Measurements from ENCODE around the gene KRT222. TPM values are rescaled to one million over a fixed set of nuclear protein-coding genes. Genes with fewer than 3 reads are reported as not detected.
A peak's percentile ranks its signal among the peaks of the same experiment; 100 is the strongest.

KRT222 gene
- total RNA-seq (2021) (not detected in 2 replicates), Bru-seq, nascent RNA (not detected), BruChase-seq, experiment 1, labeled RNA remaining after a 2-hour chase (not detected), BruChase-seq, experiment 2, labeled RNA remaining after a 6-hour chase (percentile 21 among the genes with signal in this experiment)
- long read RNA-seq: 0 reads

DNA sequence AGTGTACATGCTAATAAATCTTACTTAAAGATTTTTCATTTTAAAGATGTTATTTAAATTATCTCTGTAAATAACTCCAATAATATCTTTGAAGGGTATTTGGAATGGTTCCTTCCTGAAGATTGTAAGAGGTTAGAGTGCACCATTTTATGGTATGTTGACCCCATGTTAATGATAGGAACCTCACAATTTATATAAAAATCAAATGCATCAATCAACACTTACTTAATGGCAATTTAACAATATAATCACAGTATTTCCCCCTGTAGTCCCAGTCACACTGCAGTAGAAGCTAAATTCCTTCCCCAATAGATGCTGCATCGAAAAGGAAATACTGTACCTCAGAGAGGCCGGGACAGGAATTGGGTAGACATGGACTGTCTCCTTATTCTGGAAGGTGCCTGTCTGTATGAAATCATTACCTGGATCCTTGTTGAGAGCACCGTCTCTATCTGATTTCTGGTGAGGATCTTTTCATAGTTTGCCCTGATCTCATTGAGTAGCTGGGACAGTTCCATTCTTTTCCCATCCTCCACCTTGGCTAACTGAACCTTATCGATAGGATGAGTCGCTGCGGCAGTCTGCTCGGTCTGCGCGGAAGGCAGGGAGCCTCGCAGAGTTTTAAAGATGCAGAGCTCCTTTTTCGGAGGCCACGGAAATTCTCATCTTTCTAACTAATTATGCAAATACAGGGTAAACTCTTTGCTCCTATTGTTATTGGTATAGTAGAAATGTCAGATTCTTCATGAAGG lies at the start of gene KRT222:
Gene KRT222 (minus strand): TSS at position 596 of the 752 bp plus-strand sequence. CDS start 78 bp downstream, at position 518.
- H3K4me3 ChIP-seq (ENCODE audit: low read depth, low read length, poor library complexity, severe bottlenecking): no peak within 1 kb of the TSS
- ChIA-PET POLR2A (ENCODE audit: low non-redundant PET) (no interaction called here), CTCF (no interaction called here)
- no peaks in the 10 kb centered on the region for H3K36me3 ChIP-seq (ENCODE audit: insufficient read depth, low read length, poor library complexity, severe bottlenecking)
- intact Hi-C loops (cut with micrococcal nuclease; ENCODE audit: unreplicated experiment): no loop called here
- H3K4me1 ChIP-seq (ENCODE audit: insufficient read depth, low read length, poor library complexity, severe bottlenecking): no peaks in the 10 kb centered on the region
- BruUV-seq (replicated peaks): no TSS peak
- H3K27ac ChIP-seq (ENCODE audit: low read depth, low read length, poor library complexity, severe bottlenecking): no peak within 1 kb of the TSS
- TF ChIP-seq CTCF (conservative IDR thresholded peaks at IDR 0.05; ENCODE audit: low read depth, low read length): no peak
- no peak for DNase-seq (ENCODE audit: low spot score)
- H3K9me3 ChIP-seq (ENCODE audit: low read depth, low read length, poor library complexity, severe bottlenecking): no peaks in the 10 kb centered on the region
- no peaks in the 10 kb centered on the region for H3K27me3 ChIP-seq (replicated peaks; ENCODE audit: insufficient read depth, low read depth, low read length, poor library complexity)

DNA sequence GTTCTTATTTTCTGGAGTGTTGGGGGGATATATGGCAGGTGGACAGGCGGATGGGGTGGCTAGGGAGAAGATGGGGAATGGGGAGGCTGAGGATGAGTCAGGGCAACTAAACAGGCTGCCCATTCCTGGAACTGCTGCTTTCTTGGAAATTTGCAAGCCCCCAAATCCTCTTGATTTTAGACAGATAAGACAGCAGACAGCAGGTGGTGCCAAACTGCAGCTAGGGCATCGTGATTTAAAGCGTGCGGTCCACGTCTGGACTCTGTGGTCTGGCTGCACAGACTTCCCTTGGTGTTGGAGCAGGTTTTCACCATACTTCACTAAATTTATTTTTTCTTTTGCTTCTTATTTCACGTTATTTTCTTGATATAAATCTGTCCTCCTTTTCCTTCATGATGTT lies 49.5 kb upstream of the KRT222 start:
- no TSS peak for BruUV-seq (replicated peaks)
- H3K4me1 ChIP-seq (ENCODE audit: insufficient read depth, low read length, poor library complexity, severe bottlenecking): no peaks in the 10 kb centered on the region
- H3K27ac ChIP-seq (ENCODE audit: low read depth, low read length, poor library complexity, severe bottlenecking): no peak overlapping the region
- no peaks in the 10 kb centered on the region for H3K9me3 ChIP-seq (ENCODE audit: low read depth, low read length, poor library complexity, severe bottlenecking)
- no peak overlapping the region for H3K4me3 ChIP-seq (ENCODE audit: low read depth, low read length, poor library complexity, severe bottlenecking)
- ChIA-PET POLR2A (ENCODE audit: low non-redundant PET) (no interaction called here), CTCF (no interaction called here)
- TF ChIP-seq CTCF (conservative IDR thresholded peaks at IDR 0.05; ENCODE audit: low read depth, low read length) (peak; percentile 26; the same call in 1 of the 2 replicates), EZH2 (IDR thresholded peaks at IDR 0.05; ENCODE audit: borderline replicate concordance, low read depth, low read length, poor library complexity, severe bottlenecking) (no peak)
- no peaks in the 10 kb centered on the region for H3K36me3 ChIP-seq (ENCODE audit: insufficient read depth, low read length, poor library complexity, severe bottlenecking)
- intact Hi-C loops (cut with micrococcal nuclease; ENCODE audit: unreplicated experiment): no loop called here
- H3K27me3 ChIP-seq (replicated peaks; ENCODE audit: insufficient read depth, low read depth, low read length, poor library complexity): no peaks in the 10 kb centered on the region
- peak; percentile 7 for DNase-seq (ENCODE audit: low spot score)

GRCh38 chr17:40707745-40708144 lies 42.8 kb upstream of the KRT222 start:
- Histone ChIP-seq H3K4me1 (ENCODE audit: insufficient read depth, low read length, poor library complexity, severe bottlenecking) (no peaks in the 10 kb centered on the region), H3K36me3 (ENCODE audit: insufficient read depth, low read length, poor library complexity, severe bottlenecking) (no peaks in the 10 kb centered on the region), H3K4me3 (ENCODE audit: low read depth, low read length, poor library complexity, severe bottlenecking) (no peak overlapping the region), H3K27ac (ENCODE audit: low read depth, low read length, poor library complexity, severe bottlenecking) (no peak overlapping the region), H3K9me3 (ENCODE audit: low read depth, low read length, poor library complexity, severe bottlenecking) (no peaks in the 10 kb centered on the region), H3K27me3 (replicated peaks; ENCODE audit: insufficient read depth, low read depth, low read length, poor library complexity) (no peaks in the 10 kb centered on the region)
- CTCF ChIA-PET: no interaction called here
- intact Hi-C loops (cut with micrococcal nuclease; ENCODE audit: unreplicated experiment): no loop called here
- TF ChIP-seq EZH2 (IDR thresholded peaks at IDR 0.05; ENCODE audit: borderline replicate concordance, low read depth, low read length, poor library complexity, severe bottlenecking): no peak
- no peak for TF ChIP-seq CTCF (conservative IDR thresholded peaks at IDR 0.05; ENCODE audit: low read depth, low read length)
- no peak for DNase-seq (ENCODE audit: low spot score)
- no TSS peak for BruUV-seq (replicated peaks)
- POLR2A ChIA-PET (ENCODE audit: low non-redundant PET): no interaction called here
